G401 (cell line): ENCODE results near the gene RFC2. TPM values are rescaled to one million over a fixed set of nuclear protein-coding genes. Genes with fewer than 3 reads are reported as not detected.
"Not testable (repeated sequence)": the region's sequence is repeated elsewhere in the genome, so short reads cannot be mapped to it uniquely, and the experiment has no call there.

ENCODE experiments used
- DNase-seq: peaks from one replicate; pipeline ENCODE4 v3.0.0-alpha.2; 2015; ENCODE audit warnings: low spot score
- in situ Hi-C: cut with HindIII; loops from 2 replicates; pipeline ENCODE4 v1.10.0; 2016; ENCODE audit warnings: low sequenced_read_pairs, mixed read lengths
- total RNA-seq: library from RNA; depleted of rRNA; stranded (reverse); fragments of >200 nt; shearing (Covaris generic); gene quantifications from 2 replicates; pipeline ENCODE4 v1.2.3, GENCODE V29; 2014

RFC2 gene
- total RNA-seq, 1 experiment from 2014 or later = 40.6 TPM

DNA sequence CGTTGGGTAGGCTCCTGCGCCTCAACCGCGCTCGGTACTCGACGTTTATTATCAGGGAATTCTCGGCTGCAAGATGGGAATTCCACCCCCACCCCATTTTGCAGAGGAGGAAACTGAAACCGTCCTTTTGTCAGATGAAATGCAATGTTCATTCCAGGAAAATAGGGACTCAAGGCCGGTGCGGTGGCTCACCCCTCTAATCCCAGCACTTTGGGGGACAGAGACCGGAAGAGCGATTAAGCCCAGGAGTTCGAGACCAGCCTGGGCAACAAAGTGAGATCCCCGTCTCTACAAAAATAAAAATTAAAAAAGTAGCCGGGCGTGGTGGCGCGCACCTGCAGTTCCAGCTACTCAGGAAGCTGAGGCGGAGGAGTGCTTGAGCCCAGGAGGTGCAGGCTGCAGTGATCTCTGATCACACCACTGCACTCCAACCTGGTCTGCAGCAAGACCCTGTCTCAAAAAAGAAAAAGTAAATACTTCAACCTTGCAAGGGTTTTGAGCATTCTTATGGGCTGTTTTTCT, 720 bp upstream of the RFC2 start:
- no peak for DNase-seq
- in situ Hi-C loops = no loop called here

DNA sequence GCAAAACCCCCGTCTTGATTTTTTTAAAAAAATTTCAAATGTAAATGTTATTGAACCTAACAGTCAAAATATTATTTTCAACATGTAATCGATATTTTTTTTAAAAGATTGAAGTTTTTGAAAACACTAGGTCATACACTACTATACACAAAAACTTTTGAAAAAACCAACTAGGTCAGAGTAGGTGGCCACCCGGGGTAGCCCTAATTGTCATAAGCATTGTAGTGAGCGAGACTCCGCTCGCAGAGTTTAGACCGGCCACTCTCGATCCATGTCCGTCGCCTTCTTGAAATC, 417 bp downstream of the RFC2 start:
- DNase-seq = no peak
- in situ Hi-C loops = no loop called here

DNA sequence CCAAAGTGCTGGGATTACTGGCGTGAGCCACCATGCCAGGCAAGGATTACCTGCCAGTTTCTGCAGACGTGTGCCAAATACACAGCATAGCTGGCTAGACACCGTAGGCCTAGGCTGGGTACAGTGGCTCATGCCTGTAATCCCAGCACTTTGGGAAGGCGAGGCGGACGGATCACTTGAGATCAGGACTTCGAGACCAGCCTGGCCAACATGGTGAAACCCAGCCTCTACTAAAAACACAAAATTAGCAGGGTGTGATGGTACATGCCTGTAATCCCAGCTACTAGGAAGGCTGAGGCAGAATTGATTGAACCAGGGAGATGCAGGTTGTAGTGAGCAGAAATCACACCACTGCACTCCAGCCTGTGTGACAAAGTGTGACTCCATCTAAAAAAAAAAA, 868 bp downstream of the RFC2 start:
- in situ Hi-C loops = no loop called here

DNA sequence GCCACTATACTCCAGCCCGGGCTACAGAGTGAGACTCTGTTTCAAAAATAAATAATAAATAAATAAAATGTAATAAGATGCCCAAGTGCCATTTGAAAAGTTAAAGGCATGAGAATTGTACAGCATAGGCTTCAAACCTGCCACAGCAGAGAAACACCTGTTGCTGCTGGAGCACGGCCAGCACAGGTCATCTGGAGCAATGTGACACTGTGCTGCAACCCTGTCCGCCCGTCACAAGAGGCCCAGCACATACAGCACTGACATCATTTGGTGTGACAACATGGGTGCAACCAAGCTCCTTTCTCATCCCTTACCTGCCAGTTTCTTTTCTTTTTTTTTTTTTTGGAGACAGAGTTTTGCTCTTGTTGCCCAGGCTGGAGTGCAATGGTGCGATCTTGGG, 1.3 kb downstream of the RFC2 start:
- in situ Hi-C loops = no loop called here
- DNase-seq = no peak

More for the DNA sequence above, 868 bp downstream of the RFC2 start:
- no peak for DNase-seq

- DNase-seq, in situ Hi-C loops: not testable (repeated sequence)
Observed at GRCh38 chr7:74249058-74249457, 5.1 kb downstream of the RFC2 start.

DNA sequence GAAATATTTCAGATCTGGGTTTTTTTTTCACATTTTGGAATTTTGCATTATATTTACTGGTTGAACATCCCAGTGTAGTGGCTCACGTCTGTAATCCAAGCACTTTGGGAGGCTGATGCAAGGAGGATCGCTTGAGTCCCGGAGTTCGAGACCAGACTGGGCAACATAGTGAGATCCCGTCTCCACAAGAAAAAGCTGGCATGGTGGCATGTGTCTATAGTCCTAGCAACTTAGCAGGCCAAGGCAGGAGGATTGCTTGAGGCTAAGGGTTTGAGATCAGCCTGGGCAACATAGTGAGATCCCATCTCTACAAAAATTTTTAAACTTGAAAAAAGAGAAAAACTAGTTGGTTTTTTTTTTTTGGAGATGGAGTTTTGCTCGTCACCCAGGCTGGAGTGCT, 6.0 kb downstream of the RFC2 start:
- DNase-seq = no peak
- in situ Hi-C loops = no loop called here

DNA sequence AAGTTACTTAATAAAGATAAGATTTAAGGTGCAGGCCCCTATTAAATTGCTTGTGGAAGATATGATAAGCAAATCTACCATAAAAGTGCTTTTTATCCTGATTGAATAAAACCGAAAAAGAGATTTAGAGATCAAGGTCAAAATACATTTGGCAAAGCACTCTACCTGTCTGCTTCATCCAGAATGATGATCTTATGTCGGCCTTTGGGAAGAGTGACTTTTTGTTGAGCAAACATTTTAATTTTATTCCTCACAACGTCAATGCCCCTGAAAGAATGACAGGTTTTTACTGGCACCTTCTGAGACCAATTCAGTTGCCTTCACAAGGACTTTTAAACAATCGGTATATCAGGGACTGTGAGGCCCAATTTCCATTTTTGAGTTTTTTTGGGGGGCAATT, 7.7 kb downstream of the RFC2 start:
- in situ Hi-C loops = no loop called here
- DNase-seq = no peak

DNA sequence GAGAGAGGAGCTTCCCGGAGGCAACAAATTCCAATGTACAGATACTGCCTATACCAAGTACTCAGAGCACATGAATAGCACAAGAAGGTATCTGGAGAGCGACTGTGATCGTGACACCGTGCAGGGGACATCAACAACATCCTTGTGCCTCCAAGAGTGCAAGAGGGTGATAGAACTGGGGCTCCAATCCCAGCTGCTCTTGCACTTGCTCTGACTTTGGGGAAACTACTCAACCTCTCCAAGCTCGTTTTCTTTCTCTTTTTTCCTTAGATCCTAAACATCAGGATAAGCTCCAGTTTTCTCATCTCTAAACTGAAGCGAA, 12.1 kb downstream of the RFC2 start:
- DNase-seq = no peak
- in situ Hi-C loops = no loop called here

GRCh38 chr7:74240482-74240881, 13.7 kb downstream of the RFC2 start:
- in situ Hi-C loops = no loop called here
- DNase-seq = no peak

DNA sequence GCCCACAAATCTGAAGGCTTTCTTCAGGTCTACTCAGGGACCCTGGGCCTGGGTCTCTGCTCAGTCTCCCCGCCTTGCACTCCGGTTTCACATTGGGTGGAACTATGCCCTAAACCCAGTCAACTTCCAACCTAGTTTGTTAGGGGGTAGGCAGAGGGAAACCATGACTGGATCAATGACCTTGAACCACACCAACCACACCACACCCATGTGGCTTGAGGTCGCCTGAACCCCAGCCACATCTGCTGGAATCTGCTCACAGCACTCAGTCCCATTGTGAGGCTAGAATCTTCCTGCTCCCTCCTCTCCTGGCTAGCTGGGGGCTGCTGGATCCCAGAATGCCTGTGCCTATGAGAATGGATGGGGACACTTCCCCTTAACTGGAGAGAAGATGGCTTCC, 17.9 kb downstream of the RFC2 start:
- no peak for DNase-seq
- in situ Hi-C loops = no loop called here

- in situ Hi-C loops = no loop called here
- DNase-seq = no peak
Observed at GRCh38 chr7:74235518-74236268, 18.5 kb downstream of the RFC2 start.

DNA sequence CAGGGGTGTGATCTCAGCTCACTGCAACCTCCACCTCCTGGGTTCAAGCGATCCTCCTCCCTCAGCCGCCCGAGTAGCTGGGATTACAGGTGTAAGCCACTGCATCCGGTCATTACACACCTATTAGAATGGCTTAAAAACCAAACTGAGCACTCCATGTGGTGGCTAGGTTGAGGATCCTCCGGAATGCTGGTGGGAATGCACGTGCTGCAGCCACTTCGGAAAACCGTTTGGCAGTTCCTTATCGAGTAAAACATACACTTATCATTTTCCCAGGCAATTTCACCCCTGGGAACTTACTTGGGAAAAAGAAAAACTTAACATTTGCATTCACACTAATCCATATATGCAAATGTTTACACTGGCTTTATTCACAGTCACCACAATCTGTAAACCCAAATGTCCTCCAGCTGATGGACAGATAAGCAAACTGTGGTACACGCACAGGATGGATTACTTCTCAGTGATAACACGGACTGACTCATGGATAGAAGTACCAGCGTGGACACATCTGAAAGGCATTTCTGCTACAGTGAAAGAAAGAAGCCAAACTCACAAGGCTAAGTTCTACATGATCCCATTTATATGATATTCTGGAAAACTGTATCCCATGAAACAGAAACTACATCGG, 20.4 kb downstream of the RFC2 start:
- no peak for DNase-seq
- in situ Hi-C loops = no loop called here

DNA sequence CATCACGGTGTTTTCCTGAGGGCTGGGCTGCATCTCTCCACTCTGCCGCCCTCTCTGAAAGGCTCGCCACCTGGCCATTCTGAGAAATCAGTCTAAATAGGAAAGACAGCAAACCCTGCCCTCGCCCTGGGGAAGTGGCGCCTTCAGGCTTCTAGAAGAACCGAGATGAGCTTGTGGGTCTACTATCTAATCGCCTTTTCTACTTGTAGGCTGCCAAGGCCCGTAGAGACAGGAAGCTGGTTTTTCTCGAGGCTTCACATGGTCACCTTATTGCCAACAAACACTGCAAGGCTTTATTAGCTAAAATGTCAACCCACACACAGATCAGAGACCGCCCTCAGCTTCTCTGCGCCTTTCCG, 23.0 kb downstream of the RFC2 start:
- no peak for DNase-seq
- in situ Hi-C loops = no loop called here

GRCh38 chr7:74230446-74231231, 23.6 kb downstream of the RFC2 start:
- no peak for DNase-seq
- in situ Hi-C loops = no loop called here

GRCh38 chr7:74228951-74229900, 25.0 kb downstream of the RFC2 start:
- no peak for DNase-seq
- in situ Hi-C loops = no loop called here

GRCh38 chr7:74226633-74227032, 27.6 kb downstream of the RFC2 start:
- in situ Hi-C loops = no loop called here
- no peak for DNase-seq

- no peak for DNase-seq
- in situ Hi-C loops = no loop called here
Observed at GRCh38 chr7:74225400-74225799, 28.8 kb downstream of the RFC2 start.

- in situ Hi-C loops, DNase-seq: not testable (repeated sequence)
Observed at GRCh38 chr7:74224907-74225306, 29.3 kb downstream of the RFC2 start.

GRCh38 chr7:74224511-74224832, 29.7 kb downstream of the RFC2 start:
- no peak for DNase-seq
- in situ Hi-C loops = no loop called here
